Measurements from ENCODE around the gene ETFA.

ETFA gene

DNA sequence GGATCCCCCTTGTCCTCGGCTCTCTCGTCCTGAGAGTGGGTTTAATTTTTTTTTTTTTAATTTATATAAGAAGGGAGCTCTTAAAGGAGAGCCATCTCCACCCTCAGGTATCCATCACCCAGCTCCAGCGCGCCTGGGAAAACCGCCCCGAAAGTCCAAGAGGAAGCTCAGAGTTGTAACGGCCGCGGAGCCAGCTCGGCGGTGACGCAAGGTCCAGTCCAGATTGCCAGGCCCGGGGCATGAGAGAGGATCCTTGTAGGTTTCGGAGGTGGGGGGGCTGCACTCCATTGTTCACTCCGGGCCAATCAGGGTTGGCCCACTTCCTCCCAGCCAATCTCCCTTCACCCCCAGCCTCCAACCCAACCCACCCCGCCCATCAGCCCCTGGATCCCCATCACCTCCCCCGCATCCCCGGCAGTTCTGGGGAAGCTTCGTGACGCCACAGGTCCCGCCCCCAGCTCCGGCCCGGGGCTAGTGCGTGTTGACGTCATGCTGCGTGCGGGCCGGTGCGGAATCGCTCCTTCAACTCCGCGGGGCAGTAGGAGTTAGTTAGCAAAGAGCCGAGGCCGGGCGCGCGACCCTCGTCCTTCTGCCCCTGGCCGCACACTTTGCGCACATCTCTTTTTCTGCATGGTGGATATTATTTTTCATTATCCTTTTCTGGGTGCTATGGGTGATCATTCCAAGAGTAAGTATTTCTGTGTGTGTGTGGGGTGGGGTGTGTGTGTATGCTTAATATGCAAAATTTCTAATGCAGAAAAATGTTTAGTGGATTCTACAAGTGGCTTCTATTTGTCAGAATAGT is 25.2 kb upstream of the ETFA start, which contains the start of gene ISL2:
Gene ISL2, plus strand, starts transcription at position 520 of the 805 bp plus-strand sequence. Its CDS starts 111 bp downstream, at position 631.
- TF ChIP-seq, protein P1, sequence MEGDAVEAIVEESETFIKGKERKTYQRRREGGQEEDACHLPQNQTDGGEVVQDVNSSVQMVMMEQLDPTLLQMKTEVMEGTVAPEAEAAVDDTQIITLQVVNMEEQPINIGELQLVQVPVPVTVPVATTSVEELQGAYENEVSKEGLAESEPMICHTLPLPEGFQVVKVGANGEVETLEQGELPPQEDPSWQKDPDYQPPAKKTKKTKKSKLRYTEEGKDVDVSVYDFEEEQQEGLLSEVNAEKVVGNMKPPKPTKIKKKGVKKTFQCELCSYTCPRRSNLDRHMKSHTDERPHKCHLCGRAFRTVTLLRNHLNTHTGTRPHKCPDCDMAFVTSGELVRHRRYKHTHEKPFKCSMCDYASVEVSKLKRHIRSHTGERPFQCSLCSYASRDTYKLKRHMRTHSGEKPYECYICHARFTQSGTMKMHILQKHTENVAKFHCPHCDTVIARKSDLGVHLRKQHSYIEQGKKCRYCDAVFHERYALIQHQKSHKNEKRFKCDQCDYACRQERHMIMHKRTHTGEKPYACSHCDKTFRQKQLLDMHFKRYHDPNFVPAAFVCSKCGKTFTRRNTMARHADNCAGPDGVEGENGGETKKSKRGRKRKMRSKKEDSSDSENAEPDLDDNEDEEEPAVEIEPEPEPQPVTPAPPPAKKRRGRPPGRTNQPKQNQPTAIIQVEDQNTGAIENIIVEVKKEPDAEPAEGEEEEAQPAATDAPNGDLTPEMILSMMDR (IDR thresholded peaks at IDR 0.05; ENCODE audit: low read depth, low read length, missing control alignments) = no peak
- H3K4me3 ChIP-seq (ENCODE audit: low read depth, low read length) = peak within 1 kb of the TSS; percentile 72
- peak; percentile 81 for DNase-seq (ENCODE audit: low read depth)

DNA sequence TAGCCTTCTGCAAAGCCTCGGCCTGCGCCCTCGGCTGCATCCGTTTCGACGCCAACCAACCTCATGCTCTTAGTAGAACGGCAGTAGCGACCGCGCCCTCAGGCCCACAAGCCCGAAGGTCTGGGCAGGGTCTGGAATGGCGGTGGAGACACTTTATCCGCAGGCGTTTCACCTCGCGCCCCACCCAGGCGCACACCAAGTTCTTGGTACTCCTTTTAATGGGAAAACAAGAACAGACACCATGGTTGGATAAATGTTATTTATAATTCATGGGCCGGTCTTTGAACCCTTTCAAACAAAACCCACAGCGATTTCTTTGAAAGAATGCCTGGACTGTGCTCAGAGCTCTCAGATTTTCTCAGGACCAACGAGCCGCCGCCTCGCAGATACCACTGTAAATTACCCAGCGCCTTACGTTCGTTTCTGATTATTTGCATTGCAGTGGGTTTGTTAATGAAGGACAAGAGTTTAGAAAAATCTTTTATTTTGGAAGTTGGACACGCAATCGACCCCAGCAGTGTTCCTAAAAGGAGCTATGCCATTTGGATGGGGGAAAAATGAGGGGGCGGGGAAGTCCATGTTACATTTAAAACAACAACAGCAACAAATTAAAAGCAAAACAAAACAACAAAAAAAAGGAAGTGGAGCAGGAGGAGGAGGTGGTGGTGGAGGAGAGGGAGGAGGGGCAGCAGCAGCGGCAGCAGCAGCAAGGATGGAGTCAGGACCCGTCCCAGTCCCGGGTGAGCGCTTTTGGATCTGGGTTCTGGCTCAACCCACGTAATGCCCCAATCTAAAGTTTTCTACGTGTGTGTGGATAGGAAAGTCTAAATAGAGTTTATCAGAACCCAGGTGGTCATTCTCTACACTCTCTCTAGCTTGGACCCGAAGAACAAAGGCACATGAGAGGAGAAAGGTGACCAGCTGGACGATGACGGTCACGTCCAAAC is 24.3 kb upstream of the ETFA start:
- H3K4me3 ChIP-seq (ENCODE audit: low read depth, low read length) = peak overlapping the region; percentile 72
- DNase-seq (ENCODE audit: low read depth) = no peak
- TF ChIP-seq, protein P1 (IDR thresholded peaks at IDR 0.05; ENCODE audit: low read depth, low read length, missing control alignments) = no peak

DNA sequence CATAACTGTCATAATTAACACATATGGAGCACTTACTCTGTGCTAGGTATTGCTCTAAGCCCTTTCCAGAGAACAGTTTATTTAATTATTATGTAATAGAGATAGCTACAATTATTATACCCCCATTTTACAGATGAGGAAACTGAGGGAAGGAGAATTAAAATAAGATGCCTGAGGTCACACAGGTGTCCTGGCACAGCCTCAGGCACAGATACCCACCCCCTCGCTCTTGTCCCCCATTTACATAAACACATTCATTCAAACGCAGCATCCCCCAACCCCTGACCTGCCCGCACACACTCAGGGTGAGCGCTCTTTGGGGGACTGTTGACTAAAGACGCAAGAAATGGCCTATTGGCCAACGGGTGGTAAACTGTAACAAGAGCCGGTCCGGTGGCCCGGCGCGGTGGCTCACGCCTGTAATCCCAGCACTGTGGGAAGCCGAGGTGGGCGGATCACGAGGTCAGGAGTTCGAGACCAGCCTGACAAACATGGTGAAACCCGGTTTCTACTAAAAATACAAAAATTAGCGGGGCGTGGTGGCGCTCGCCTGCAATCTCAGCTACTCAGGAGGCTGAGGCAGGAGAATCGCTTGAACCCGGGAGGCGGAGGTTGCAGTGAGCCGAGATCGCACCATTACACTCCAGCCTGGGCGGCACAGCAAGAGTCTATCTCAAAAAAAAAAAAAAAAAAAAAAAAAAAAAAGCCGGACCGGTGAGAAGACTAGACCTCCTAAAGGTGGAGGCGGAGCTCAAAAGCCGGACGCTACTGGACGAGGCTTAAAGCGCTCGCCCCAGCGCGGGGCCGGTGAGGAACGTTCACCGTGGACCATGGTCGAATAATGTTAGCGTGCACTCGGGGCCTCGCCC is 23.4 kb upstream of the ETFA start:
- no peak for DNase-seq (ENCODE audit: low read depth)
- peak overlapping the region; percentile 72 for H3K4me3 ChIP-seq (ENCODE audit: low read depth, low read length)
- TF ChIP-seq, protein P1 (IDR thresholded peaks at IDR 0.05; ENCODE audit: low read depth, low read length, missing control alignments) = no peak

- H3K4me3 ChIP-seq (ENCODE audit: low read depth, low read length) = no peak overlapping the region
- TF ChIP-seq, protein P1 (IDR thresholded peaks at IDR 0.05; ENCODE audit: low read depth, low read length, missing control alignments) = peak; percentile 29
- DNase-seq (ENCODE audit: low read depth) = no peak
Observed at GRCh38 chr15:76333720-76334437, 22.6 kb upstream of the ETFA start.

GRCh38 chr15:76333309-76333708 is 22.0 kb upstream of the ETFA start:
- no peak for DNase-seq (ENCODE audit: low read depth)
- H3K4me3 ChIP-seq (ENCODE audit: low read depth, low read length) = no peak overlapping the region
- TF ChIP-seq, protein P1 (IDR thresholded peaks at IDR 0.05; ENCODE audit: low read depth, low read length, missing control alignments) = no peak

- TF ChIP-seq, protein P1 (IDR thresholded peaks at IDR 0.05; ENCODE audit: low read depth, low read length, missing control alignments) = no peak
- H3K4me3 ChIP-seq (ENCODE audit: low read depth, low read length) = no peak overlapping the region
- no peak for DNase-seq (ENCODE audit: low read depth)
Observed at GRCh38 chr15:76332796-76333195, 21.5 kb upstream of the ETFA start.

Data from GM12864 (cell line).